Chondrocyte (in vitro differentiated cells): ENCODE results near the gene BIN1. TPM values are rescaled to one million over a fixed set of nuclear protein-coding genes. Genes with fewer than 3 reads are reported as not detected.

Source experiments
- DNase-seq: peaks from one replicate; pipeline ENCODE4 v3.0.0; 2021; ENCODE audit warnings: mixed read lengths, low spot score
- H3K27ac Mint-ChIP-seq: one replicate; pipeline ENCODE4 v1.8.0; 2021; ENCODE audit warnings: mild to moderate bottlenecking, moderate library complexity, mixed read lengths; ENCODE audit not compliant: unreplicated experiment
- H3K27me3 Mint-ChIP-seq: 2 replicates; pipeline ENCODE4 v1.8.0; 2021; ENCODE audit warnings: low read depth, mixed read lengths
- H3K36me3 Mint-ChIP-seq: 2 replicates; pipeline ENCODE4 v1.8.0; 2021; ENCODE audit warnings: low read depth, mixed read lengths
- H3K4me1 Mint-ChIP-seq: 2 replicates; pipeline ENCODE4 v1.8.0; 2021; ENCODE audit warnings: low read depth, mild to moderate bottlenecking, mixed read lengths
- H3K4me3 Mint-ChIP-seq: one replicate; pipeline ENCODE4 v1.8.0; 2021; ENCODE audit warnings: mild to moderate bottlenecking, moderate library complexity, mixed read lengths; ENCODE audit not compliant: unreplicated experiment
- H3K9me3 Mint-ChIP-seq: 2 replicates; pipeline ENCODE4 v1.8.0; 2021; ENCODE audit warnings: low read depth, mixed read lengths
- total RNA-seq: library from RNA; stranded (reverse); gene quantifications from 3 replicates; pipeline ENCODE4 v1.2.1, GENCODE V29; 2021
- TF ChIP-seq, protein P1 (sequence below): fragments of 200-600 bp; sonication (generic); IDR thresholded peaks from 2 replicates; pipeline ENCODE4 v1.5.0; 2021; ENCODE audit warnings: antibody characterized with exemption, mild to moderate bottlenecking, moderate library complexity

BIN1 gene
- total RNA-seq, 1 donor from 2014 or later, result 64.0 TPM

DNA sequence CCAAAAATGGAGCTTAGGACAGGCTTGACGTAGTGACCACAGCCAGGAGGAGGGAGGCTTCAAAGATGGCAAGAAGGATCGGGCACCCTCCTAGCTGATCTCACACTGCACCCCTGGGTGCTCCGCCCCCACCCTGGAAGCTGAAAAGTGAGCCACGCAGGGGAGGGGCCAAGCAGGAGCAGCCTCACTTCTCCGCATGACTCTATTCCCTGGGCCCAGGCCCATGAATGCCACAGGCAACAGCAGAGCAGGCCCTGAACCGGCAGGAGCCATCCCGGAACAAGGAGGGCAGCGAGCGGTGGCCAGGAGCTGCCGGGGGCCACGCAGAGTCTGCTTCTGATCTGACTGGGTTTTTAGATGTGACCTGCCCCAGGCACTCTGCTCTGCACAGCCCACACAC, 30.0 kb downstream of the BIN1 start:
- Mint-ChIP-seq H3K4me1 (peaks cover 63% of the 10 kb centered on the region), H3K9me3 (no peaks in the 10 kb centered on the region), H3K36me3 (peaks cover 1% of the 10 kb centered on the region), H3K27me3 (no peaks in the 10 kb centered on the region), H3K4me3 (no peak overlapping the region), H3K27ac (no peak overlapping the region)
- DNase-seq, result no peak
- TF ChIP-seq, protein P1, sequence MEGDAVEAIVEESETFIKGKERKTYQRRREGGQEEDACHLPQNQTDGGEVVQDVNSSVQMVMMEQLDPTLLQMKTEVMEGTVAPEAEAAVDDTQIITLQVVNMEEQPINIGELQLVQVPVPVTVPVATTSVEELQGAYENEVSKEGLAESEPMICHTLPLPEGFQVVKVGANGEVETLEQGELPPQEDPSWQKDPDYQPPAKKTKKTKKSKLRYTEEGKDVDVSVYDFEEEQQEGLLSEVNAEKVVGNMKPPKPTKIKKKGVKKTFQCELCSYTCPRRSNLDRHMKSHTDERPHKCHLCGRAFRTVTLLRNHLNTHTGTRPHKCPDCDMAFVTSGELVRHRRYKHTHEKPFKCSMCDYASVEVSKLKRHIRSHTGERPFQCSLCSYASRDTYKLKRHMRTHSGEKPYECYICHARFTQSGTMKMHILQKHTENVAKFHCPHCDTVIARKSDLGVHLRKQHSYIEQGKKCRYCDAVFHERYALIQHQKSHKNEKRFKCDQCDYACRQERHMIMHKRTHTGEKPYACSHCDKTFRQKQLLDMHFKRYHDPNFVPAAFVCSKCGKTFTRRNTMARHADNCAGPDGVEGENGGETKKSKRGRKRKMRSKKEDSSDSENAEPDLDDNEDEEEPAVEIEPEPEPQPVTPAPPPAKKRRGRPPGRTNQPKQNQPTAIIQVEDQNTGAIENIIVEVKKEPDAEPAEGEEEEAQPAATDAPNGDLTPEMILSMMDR, result no peak

DNA sequence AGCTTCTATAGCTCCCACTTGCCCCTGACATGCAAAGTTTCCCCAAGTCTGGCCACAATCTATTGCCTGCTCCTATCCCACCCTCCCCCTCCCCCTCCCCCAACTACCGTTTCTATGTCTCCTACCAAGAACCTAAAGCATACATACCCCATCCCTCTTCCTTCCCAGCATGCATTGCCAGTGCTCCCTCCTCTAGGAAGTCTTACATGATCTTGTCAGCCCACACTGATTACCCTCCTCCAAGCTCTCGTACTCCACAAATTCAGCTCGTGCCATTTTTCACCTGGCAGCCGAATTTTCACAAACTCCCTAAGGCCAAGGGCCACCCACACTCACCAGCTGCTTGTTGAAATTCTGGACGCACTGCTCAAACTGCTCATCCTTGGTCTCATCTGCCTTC, 30.7 kb downstream of the BIN1 start:
- H3K4me1 Mint-ChIP-seq, result peaks cover 59% of the 10 kb centered on the region
- H3K4me3 Mint-ChIP-seq, result no peak overlapping the region
- peaks cover 1% of the 10 kb centered on the region for H3K36me3 Mint-ChIP-seq
- H3K9me3 Mint-ChIP-seq, result no peaks in the 10 kb centered on the region
- no peak for DNase-seq
- TF ChIP-seq, protein P1, result no peak
- H3K27me3 Mint-ChIP-seq, result no peaks in the 10 kb centered on the region
- H3K27ac Mint-ChIP-seq, result no peak overlapping the region

DNA sequence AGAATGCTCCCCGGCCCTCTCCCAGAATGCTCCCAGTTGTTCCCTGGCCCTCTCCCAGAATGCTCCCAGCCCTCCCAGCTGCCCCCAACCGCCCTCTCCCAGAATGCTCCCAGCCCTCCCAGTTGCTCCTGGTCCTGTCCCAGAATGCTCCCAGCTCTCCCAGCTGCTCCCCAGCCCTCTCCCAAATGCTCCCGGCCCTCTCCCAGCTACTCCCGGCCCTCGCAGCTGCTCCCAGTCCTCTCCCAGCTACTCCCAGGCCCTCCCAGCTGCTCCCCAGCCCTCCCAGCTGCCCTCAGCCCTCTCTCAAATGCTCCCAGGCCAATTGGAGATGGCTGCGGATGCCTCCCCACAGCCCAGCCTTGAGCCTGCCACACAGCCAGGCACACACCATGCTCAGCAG, 31.1 kb downstream of the BIN1 start:
- no peak overlapping the region for H3K4me3 Mint-ChIP-seq
- no peak overlapping the region for H3K27ac Mint-ChIP-seq
- H3K9me3 Mint-ChIP-seq, result no peaks in the 10 kb centered on the region
- peaks cover 55% of the 10 kb centered on the region for H3K4me1 Mint-ChIP-seq
- DNase-seq, result no peak
- no peaks in the 10 kb centered on the region for H3K27me3 Mint-ChIP-seq
- TF ChIP-seq, protein P1, result no peak
- H3K36me3 Mint-ChIP-seq, result peaks cover 1% of the 10 kb centered on the region

DNA sequence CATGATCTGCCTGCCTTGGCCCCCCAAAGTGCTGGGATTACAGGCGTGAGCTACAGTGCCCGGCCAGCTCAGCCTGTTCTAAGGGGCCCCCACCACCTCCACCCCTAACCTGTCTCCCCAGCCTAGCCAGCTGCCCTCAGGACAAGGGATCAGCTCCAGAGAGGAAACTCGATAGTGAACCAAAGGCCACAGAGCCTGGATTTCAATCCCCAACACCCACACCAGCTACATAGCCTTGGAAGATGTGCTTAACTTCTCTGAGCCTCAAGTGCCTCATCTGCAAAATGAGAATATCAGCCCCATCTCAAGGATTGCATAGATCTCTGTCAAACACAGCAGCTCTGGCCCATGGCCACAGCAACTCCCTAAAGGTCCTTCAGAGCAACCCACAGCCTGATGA, 32.0 kb downstream of the BIN1 start:
- H3K9me3 Mint-ChIP-seq, result no peaks in the 10 kb centered on the region

DNA sequence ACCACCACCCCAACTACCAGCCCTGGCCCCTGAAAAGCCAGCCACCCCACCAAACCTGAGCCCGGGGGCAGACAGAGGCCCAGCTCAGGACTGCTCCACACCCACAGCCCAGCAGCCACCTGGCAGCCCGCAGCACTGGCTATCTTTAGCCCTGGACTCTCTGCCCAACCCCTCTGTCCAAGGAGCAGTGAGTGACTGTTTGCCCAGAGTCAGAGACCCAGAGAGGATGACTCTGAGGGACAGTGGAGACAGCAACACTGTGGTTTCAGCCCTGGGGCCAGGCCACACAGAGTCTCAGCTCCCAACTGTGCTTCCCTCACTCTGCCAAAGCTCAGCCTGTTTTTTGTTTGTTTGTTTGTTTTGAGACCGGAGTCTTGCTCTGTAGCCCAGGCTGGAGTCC, 32.6 kb downstream of the BIN1 start:
- H3K4me1 Mint-ChIP-seq, result peaks cover 44% of the 10 kb centered on the region
- H3K27ac Mint-ChIP-seq, result no peak overlapping the region
- no peaks in the 10 kb centered on the region for H3K9me3 Mint-ChIP-seq

More for the DNA sequence above, 32.0 kb downstream of the BIN1 start:
- Mint-ChIP-seq H3K27me3 (no peaks in the 10 kb centered on the region), H3K36me3 (peaks cover 4% of the 10 kb centered on the region), H3K4me1 (peaks cover 49% of the 10 kb centered on the region), H3K27ac (no peak overlapping the region), H3K4me3 (no peak overlapping the region)
- DNase-seq, result no peak
- TF ChIP-seq, protein P1, result no peak

More for the DNA sequence above, 32.6 kb downstream of the BIN1 start:
- DNase-seq, result no peak
- TF ChIP-seq, protein P1, result no peak
- Mint-ChIP-seq H3K36me3 (peaks cover 6% of the 10 kb centered on the region), H3K4me3 (no peak overlapping the region), H3K27me3 (no peaks in the 10 kb centered on the region)
